HG03469 (cell line): Measurements from ENCODE around the gene EPB41L4A.
"Not testable (repeated sequence)": the region's sequence is repeated elsewhere in the genome, so short reads cannot be mapped to it uniquely, and the experiment has no call there.

ENCODE experiments used
- ATAC-seq: cut with Tn5 transposase; IDR thresholded peaks from one replicate; pipeline ENCODE4 v1.9.1; 2021; ENCODE audit warnings: mild to moderate bottlenecking, moderate library complexity, moderate number of reproducible peaks; ENCODE audit not compliant: unreplicated experiment

Gene EPB41L4A

GRCh38 chr5:112263469-112263868 is 155.6 kb downstream of the EPB41L4A start:
- no peak for ATAC-seq

DNA sequence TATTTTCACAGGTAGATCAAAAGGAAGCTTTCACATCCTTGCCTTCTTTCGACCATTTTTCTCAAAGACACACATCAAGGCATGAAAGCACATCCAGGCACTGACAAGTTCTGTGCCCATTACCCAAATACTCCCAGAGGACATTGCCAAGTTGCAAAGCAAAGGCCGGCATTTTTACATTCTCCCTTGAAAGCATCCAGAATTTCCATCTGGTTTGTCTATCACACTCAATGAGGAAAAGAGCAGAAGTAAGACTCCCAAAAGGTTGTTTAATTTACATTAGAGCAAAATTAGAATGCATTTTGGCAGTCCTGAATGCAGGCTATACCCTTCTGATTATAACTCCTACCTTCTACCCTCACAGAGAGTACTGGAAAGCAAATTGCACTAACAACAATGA is 160.5 kb downstream of the EPB41L4A start:
- no peak for ATAC-seq

GRCh38 chr5:112257976-112258375 is 161.1 kb downstream of the EPB41L4A start:
- ATAC-seq, result no peak

- no peak for ATAC-seq
Measured at GRCh38 chr5:112257005-112257404, 162.1 kb downstream of the EPB41L4A start.

- no peak for ATAC-seq
Measured at GRCh38 chr5:112254303-112254702, 164.8 kb downstream of the EPB41L4A start.

DNA sequence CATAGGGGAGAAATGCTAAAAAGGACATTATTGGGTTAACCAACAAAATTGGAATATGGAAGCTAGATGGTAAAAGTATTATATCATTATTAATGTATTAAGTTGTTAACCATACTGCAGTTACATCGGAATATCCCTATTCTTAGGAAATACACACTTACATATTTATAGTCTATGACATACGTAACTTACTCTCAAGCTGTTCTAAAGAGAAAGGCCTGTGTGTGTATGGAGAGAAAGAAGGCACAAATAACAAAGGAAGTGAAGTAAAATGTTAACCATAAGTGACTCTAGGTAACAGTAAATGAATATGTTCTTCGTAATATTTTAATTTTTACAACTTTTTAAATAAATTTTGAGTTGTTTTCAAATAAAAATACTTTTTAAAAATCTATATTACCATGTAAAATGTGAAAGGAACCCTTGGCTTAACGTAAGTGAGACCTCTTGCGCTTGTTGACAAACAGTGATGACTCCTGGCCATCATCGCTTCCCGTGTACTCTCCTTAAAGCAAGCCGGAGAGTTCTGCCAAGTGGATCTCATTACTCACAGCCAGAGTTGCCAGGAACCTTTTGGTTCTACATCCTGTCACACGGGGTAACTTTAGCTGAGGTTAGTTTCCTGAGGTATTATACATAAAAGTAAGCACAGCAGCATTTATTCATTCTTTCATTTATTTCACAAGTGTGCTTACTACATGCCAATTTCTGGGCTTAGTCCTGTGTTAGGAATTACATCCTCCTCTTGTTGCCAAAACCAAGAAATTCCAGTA is 165.4 kb downstream of the EPB41L4A start:
- ATAC-seq, result no peak

- ATAC-seq, result no peak
Measured at GRCh38 chr5:112250551-112250950, 168.5 kb downstream of the EPB41L4A start.

DNA sequence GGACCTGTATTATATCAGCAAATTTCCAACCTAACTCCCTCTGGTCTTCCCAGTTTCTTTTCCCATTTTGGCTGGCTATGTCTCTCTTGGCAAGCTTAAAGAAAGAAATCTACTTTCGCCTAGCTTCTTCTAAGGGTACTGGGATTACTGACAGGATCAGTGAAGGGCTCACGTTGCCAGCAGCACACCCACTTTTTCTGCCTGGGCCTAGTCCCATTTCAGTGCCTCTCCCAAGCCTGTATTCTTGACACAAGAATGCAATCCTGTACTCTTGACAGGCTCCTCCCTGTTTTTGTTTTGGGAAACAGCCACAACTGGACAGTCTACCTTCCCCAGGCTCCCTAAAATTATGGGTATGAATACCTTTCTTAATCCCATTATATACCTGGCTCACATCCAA is 170.5 kb downstream of the EPB41L4A start:
- no peak for ATAC-seq

DNA sequence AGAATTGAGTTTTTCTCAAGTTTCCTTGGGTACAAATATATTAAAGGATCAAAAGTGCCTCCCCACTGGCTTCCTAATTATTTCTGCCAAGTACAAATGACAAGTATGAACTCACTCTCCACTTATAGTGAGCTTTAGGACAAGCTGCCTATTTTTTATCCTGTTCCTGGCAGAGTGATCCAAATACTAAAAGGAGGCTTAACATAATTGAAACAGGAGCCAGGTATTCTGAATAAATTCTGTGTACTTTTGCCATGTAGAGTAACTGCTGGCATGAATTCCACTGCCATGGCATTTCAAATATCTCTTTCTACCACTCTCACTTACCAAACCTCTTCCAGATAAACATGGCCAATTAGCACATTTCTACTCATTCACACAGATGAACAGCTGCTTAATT is 171.1 kb downstream of the EPB41L4A start:
- ATAC-seq, result no peak

GRCh38 chr5:112245656-112246055 is 173.4 kb downstream of the EPB41L4A start:
- ATAC-seq, result no peak

GRCh38 chr5:112239996-112240395 is 179.1 kb downstream of the EPB41L4A start:
- ATAC-seq, result no peak

DNA sequence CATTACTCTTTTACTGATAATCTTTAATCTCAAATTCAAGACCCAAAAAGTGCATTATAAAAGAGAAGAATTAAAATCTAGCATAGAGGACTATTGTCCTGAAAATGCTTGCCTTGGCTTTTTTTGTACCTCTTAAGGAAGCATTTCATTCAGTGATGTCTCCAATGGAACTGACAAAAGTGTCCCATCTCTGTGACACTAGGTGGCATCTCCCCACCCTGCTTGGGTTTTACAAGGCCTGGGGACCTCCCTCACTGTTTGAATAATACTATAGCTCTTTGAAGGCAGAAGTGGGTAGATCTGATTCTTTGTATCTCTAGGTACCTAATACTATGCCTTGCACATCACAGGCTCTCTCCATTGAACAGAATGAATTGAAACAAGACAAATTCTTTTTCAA is 180.6 kb downstream of the EPB41L4A start:
- no peak for ATAC-seq

DNA sequence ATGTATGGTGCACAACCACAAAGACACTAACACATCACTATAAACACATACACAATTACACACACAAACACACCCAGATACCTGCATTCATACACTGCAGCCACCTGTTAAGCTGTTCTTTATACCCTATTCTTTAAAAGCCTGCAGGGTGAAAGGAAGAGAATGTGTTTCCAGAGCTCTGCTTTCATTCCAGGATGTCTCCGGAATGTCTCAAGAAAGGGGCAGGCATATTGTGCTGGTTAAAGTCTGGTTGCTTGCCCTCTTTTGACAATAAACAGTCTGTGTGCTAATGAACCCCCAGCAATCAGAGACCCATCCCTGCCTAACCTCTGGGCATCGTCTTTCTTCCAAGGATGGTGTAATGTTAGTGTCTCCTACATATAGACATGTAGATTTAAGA is 181.6 kb downstream of the EPB41L4A start:
- no peak for ATAC-seq

DNA sequence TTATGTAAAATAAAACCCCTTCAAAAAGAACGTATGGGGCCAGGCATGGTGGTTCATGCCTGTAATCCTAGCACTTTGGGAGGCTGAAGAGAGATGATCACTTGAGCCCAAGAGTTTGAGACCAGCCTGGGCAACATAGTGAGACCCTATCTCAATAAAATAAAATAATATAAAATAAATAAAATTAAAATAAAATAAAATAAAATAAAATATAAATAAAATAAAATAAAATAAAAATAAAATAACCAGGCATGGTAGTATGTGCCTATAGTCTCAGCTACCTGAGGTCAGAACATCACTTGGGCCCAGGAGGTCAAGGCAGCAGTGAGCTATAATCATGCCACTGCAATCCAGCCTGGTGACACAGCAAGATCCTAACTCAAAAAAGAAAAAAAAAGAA is 185.1 kb downstream of the EPB41L4A start:
- no peak for ATAC-seq

GRCh38 chr5:112232667-112233066 is 186.4 kb downstream of the EPB41L4A start:
- ATAC-seq, result no peak

GRCh38 chr5:112230606-112231005 is 188.5 kb downstream of the EPB41L4A start:
- no peak for ATAC-seq

- no peak for ATAC-seq
Measured at GRCh38 chr5:112228667-112229066, 190.4 kb downstream of the EPB41L4A start.

DNA sequence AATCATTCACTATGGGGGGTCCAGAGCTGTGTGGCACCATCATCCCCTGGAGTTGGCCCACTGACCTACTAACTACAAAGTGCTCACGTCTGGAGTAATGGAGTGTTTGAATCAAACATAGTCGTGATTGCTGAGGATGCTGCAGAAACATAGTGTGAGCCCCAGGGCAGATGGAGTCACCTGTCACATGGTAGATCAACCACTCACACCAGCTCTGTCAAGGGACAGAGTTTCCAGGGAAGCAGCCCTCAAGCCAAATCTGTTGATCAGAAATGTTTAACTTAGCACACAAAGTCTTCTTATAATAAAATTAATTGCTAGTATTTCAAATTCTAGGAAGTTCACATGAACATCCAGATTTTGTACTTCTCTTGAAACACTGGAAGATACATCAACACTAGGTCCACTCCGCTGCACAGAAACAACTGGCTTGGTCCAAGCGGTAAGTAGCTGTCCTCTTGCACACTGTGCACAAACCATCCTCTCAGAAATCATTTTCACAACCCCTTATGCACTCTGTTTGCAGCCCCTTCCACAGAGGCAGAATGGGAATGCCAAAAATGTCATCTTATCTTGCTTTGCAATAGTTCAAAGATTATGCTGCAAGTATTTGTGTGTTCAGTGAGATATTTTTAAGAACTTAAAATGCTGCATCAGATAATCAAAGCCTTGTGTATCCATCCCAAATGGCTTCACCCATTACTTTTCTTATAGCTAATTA is 191.0 kb downstream of the EPB41L4A start:
- no peak for ATAC-seq

GRCh38 chr5:112226215-112226614 is 192.9 kb downstream of the EPB41L4A start:
- no peak for ATAC-seq

DNA sequence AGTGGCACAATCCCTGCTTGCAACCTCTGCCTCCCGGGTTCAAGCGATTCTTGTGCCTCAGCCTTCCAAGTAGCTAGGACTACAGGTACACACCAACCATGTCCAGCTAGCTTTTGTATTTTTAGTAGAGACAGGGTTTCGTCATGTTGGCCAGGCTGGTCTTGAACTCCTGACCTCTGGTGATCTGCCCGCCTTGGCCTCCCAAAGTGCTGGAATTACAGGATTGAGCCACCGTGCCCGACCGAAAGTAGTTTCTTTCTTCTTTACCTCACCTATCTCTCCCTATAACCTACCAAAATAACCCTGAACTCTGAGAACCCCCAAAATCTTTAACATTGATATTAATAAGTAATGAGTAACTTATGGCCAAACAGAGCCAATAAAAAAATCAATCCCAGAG is 196.1 kb downstream of the EPB41L4A start:
- not testable (repeated sequence) for ATAC-seq

- ATAC-seq, result no peak
Measured at GRCh38 chr5:112221128-112221527, 197.9 kb downstream of the EPB41L4A start.

GRCh38 chr5:112219000-112219399 is 200.1 kb downstream of the EPB41L4A start:
- ATAC-seq, result no peak
